MCF 10A (cell line): ENCODE results near the gene ARSD. TPM values are rescaled to one million over a fixed set of nuclear protein-coding genes. Genes with fewer than 3 reads are reported as not detected.

Experiments used
- BruUV-seq: library from RNA; stranded (reverse); fragments of 400-500 nt; replicated peaks from 2 replicates; lab custom pipeline; 2021; lab: Mats Ljungman, UMichigan
- CTCF ChIA-PET: fragments of 300-600 bp; sonication (Branson Sonifier 250); formaldehyde crosslinking; extraction: SDS; loops from one replicate; lab custom pipeline; 2021; ENCODE audit warnings: antibody characterized with exemption, inconsistent platforms; lab: Yijun Ruan, JAX
- POLR2A ChIA-PET: fragments of 300-600, 350-650 bp; sonication (Branson Sonifier 250); formaldehyde crosslinking; extraction: SDS; loops from one replicate; lab custom pipeline; 2020; ENCODE audit warnings: antibody characterized with exemption, inconsistent platforms; lab: Yijun Ruan, JAX
- DNase-seq: peaks from one replicate; pipeline ENCODE4 v3.0.0-alpha.2; 2018; ENCODE audit not compliant: unreplicated experiment
- H3K27ac Mint-ChIP-seq: one replicate; pipeline ENCODE4 v1.8.0; 2022; ENCODE audit warnings: mild to moderate bottlenecking, low read depth, mixed read lengths; ENCODE audit not compliant: unreplicated experiment
- H3K27me3 Mint-ChIP-seq: one replicate; pipeline ENCODE4 v1.8.0; 2022; ENCODE audit warnings: mixed read lengths; ENCODE audit not compliant: insufficient read depth, unreplicated experiment
- H3K36me3 Mint-ChIP-seq: one replicate; pipeline ENCODE4 v1.8.0; 2022; ENCODE audit warnings: mild to moderate bottlenecking, moderate library complexity, mixed read lengths; ENCODE audit not compliant: insufficient read depth, unreplicated experiment
- H3K4me1 Mint-ChIP-seq: one replicate; pipeline ENCODE4 v1.8.0; 2022; ENCODE audit warnings: mixed read lengths; ENCODE audit not compliant: insufficient read depth, unreplicated experiment
- H3K4me3 Mint-ChIP-seq: one replicate; pipeline ENCODE4 v1.8.0; 2022; ENCODE audit warnings: mild to moderate bottlenecking, moderate library complexity, mixed read lengths; ENCODE audit not compliant: unreplicated experiment
- H3K9me3 Mint-ChIP-seq: one replicate; pipeline ENCODE4 v1.8.0; 2022; ENCODE audit warnings: mixed read lengths; ENCODE audit not compliant: unreplicated experiment
- CTCF ChIP-seq: fragments of 200-600 bp; IDR thresholded peaks from one replicate; pipeline ENCODE4 v1.8.0; 2022; ENCODE audit warnings: antibody characterized with exemption, mild to moderate bottlenecking; ENCODE audit not compliant: unreplicated experiment
- intact Hi-C: fragments of 100-400 bp; cut with micrococcal nuclease; formaldehyde crosslinking; loops from 2 replicates; pipeline ENCODE4 v1.14.1; 2022
- total RNA-seq: library from RNA; stranded (reverse); gene quantifications from 2 replicates; pipeline ENCODE4 v1.2.3, GENCODE V29; 2022

The ARSD gene
- total RNA-seq, 1 experiment from 2014 or later = 21.5 TPM

GRCh38 chrX:2910109-2910508 is 19.0 kb downstream of the ARSD start:
- no TSS peak for BruUV-seq
- CTCF ChIA-PET = no interaction called here
- Mint-ChIP-seq H3K4me3 (no peak overlapping the region), H3K36me3 (peaks cover 5% of the 10 kb centered on the region), H3K4me1 (no peaks in the 10 kb centered on the region), H3K27ac (no peak overlapping the region), H3K27me3 (no peaks in the 10 kb centered on the region), H3K9me3 (no peaks in the 10 kb centered on the region)
- no peak for TF ChIP-seq CTCF
- intact Hi-C loops = no loop called here
- POLR2A ChIA-PET = no interaction called here
- no peak for DNase-seq

GRCh38 chrX:2908125-2908685 is 20.9 kb downstream of the ARSD start:
- Mint-ChIP-seq H3K9me3 (peaks cover 1% of the 10 kb centered on the region), H3K27me3 (peaks cover 5% of the 10 kb centered on the region), H3K4me1 (no peaks in the 10 kb centered on the region), H3K4me3 (no peak overlapping the region), H3K36me3 (peaks cover 5% of the 10 kb centered on the region), H3K27ac (no peak overlapping the region)
- no peak for DNase-seq
- intact Hi-C loops = no loop called here
- no peak for TF ChIP-seq CTCF
- POLR2A ChIA-PET = interaction anchor here (0.6 kb wide), 1 partner anchor 109 kb away, joined by 3 read pairs; no protein-coding TSS in a partner anchor
- CTCF ChIA-PET = interaction anchor here (0.7 kb wide), 1 partner anchor 210 kb away, joined by 4 read pairs; no protein-coding TSS in a partner anchor
- BruUV-seq = no TSS peak

GRCh38 chrX:2907295-2907694 is 21.8 kb downstream of the ARSD start:
- TF ChIP-seq CTCF = no peak
- Mint-ChIP-seq H3K36me3 (peaks cover 5% of the 10 kb centered on the region), H3K4me3 (no peak overlapping the region), H3K27me3 (peaks cover 14% of the 10 kb centered on the region), H3K9me3 (peaks cover 11% of the 10 kb centered on the region), H3K4me1 (no peaks in the 10 kb centered on the region), H3K27ac (no peak overlapping the region)
- no peak for DNase-seq
- POLR2A ChIA-PET = no interaction called here
- intact Hi-C loops = no loop called here
- BruUV-seq = no TSS peak
- CTCF ChIA-PET = interaction anchor here (0.7 kb wide), 1 partner anchor 211 kb away, joined by 4 read pairs; no protein-coding TSS in a partner anchor

GRCh38 chrX:2903366-2903765 is 25.8 kb downstream of the ARSD start:
- ChIA-PET CTCF (interaction anchor here (0.5 to 1.2 kb wide), 5 partner anchors 10 to 908 kb away, joined by 3 read pairs; no protein-coding TSS in a partner anchor), POLR2A (no interaction called here)
- Mint-ChIP-seq H3K4me1 (peaks cover 2% of the 10 kb centered on the region), H3K27me3 (peaks cover 18% of the 10 kb centered on the region), H3K36me3 (no peaks in the 10 kb centered on the region), H3K27ac (no peak overlapping the region), H3K4me3 (no peak overlapping the region), H3K9me3 (peaks cover 12% of the 10 kb centered on the region)
- peak; percentile 7 for TF ChIP-seq CTCF
- intact Hi-C loops = no loop called here
- BruUV-seq = no TSS peak
- DNase-seq = no peak
